ENCODE results near the gene DNASE1L2.
"Not testable (repeated sequence)": the region's sequence is repeated elsewhere in the genome, so short reads cannot be mapped to it uniquely, and the experiment has no call there.

Gene DNASE1L2

GRCh38 chr16:2267505-2267912 lies 31.3 kb downstream of the DNASE1L2 start:
- not testable (repeated sequence) for H3K9me3 ChIP-seq (replicated peaks; ENCODE audit: low read length); H3K27me3 ChIP-seq (ENCODE audit: control insufficient read depth, insufficient read depth, low read length)
- peak overlapping the region; percentile 79 for H3K4me2 ChIP-seq (ENCODE audit: low read length)
- peak overlapping the region; percentile 82 for H3K9ac ChIP-seq (ENCODE audit: low read depth, low read length)
- H3K4me1 ChIP-seq (ENCODE audit: control insufficient read depth, insufficient read depth, low read length) = peaks cover 35% of the 10 kb centered on the region
- H3K4me3 ChIP-seq (ENCODE audit: low read length) = peak overlapping the region; percentile 80
- H3K36me3 ChIP-seq (ENCODE audit: insufficient read depth, low read length) = peaks cover 28% of the 10 kb centered on the region

GRCh38 chr16:2267913-2268666 lies 31.8 kb downstream of the DNASE1L2 start, which contains the start of gene RNPS1:
RNPS1 (minus strand) TSS chr16:2268126; CDS start chr16:2264643, 3,483 bp downstream.
- Histone ChIP-seq H3K27me3 (ENCODE audit: control insufficient read depth, insufficient read depth, low read length) (no peaks in the 10 kb centered on the region), H3K9me3 (replicated peaks; ENCODE audit: low read length) (no peaks in the 10 kb centered on the region), H3K9ac (ENCODE audit: low read depth, low read length) (peak within 1 kb of the TSS; percentile 82), H3K4me3 (ENCODE audit: low read length) (peak within 1 kb of the TSS; percentile 80), H3K4me2 (ENCODE audit: low read length) (peak within 1 kb of the TSS; percentile 79), H3K36me3 (ENCODE audit: insufficient read depth, low read length) (peaks cover 22% of the 10 kb centered on the region), H3K4me1 (ENCODE audit: control insufficient read depth, insufficient read depth, low read length) (peaks cover 35% of the 10 kb centered on the region)

- Histone ChIP-seq H3K4me2 (ENCODE audit: low read length) (peak overlapping the region; percentile 79), H3K36me3 (ENCODE audit: insufficient read depth, low read length) (peaks cover 4% of the 10 kb centered on the region), H3K4me1 (ENCODE audit: control insufficient read depth, insufficient read depth, low read length) (peaks cover 19% of the 10 kb centered on the region), H3K4me3 (ENCODE audit: low read length) (no peak overlapping the region), H3K9ac (ENCODE audit: low read depth, low read length) (no peak overlapping the region), H3K27me3 (ENCODE audit: control insufficient read depth, insufficient read depth, low read length) (no peaks in the 10 kb centered on the region), H3K9me3 (replicated peaks; ENCODE audit: low read length) (no peaks in the 10 kb centered on the region)
Measured at GRCh38 chr16:2270070-2270462, 33.8 kb downstream of the DNASE1L2 start.

GRCh38 chr16:2270588-2271470 lies 34.6 kb downstream of the DNASE1L2 start:
- Histone ChIP-seq H3K9me3 (replicated peaks; ENCODE audit: low read length) (no peaks in the 10 kb centered on the region), H3K36me3 (ENCODE audit: insufficient read depth, low read length) (peaks cover under 1% of the 10 kb centered on the region), H3K4me1 (ENCODE audit: control insufficient read depth, insufficient read depth, low read length) (peaks cover 16% of the 10 kb centered on the region), H3K9ac (ENCODE audit: low read depth, low read length) (no peak overlapping the region), H3K4me3 (ENCODE audit: low read length) (no peak overlapping the region), H3K27me3 (ENCODE audit: control insufficient read depth, insufficient read depth, low read length) (no peaks in the 10 kb centered on the region), H3K4me2 (ENCODE audit: low read length) (no peak overlapping the region)

- Histone ChIP-seq H3K4me1 (ENCODE audit: control insufficient read depth, insufficient read depth, low read length) (peaks cover 10% of the 10 kb centered on the region), H3K9me3 (replicated peaks; ENCODE audit: low read length) (no peaks in the 10 kb centered on the region), H3K4me2 (ENCODE audit: low read length) (no peak overlapping the region), H3K27me3 (ENCODE audit: control insufficient read depth, insufficient read depth, low read length) (no peaks in the 10 kb centered on the region), H3K9ac (ENCODE audit: low read depth, low read length) (no peak overlapping the region), H3K36me3 (ENCODE audit: insufficient read depth, low read length) (no peaks in the 10 kb centered on the region), H3K4me3 (ENCODE audit: low read length) (no peak overlapping the region)
Measured at GRCh38 chr16:2271848-2272461, 35.7 kb downstream of the DNASE1L2 start.

GRCh38 chr16:2273484-2273883 lies 37.2 kb downstream of the DNASE1L2 start:
- no peak overlapping the region for H3K4me3 ChIP-seq (ENCODE audit: low read length)
- no peak overlapping the region for H3K9ac ChIP-seq (ENCODE audit: low read depth, low read length)
- H3K4me1 ChIP-seq (ENCODE audit: control insufficient read depth, insufficient read depth, low read length) = peaks cover 10% of the 10 kb centered on the region
- no peaks in the 10 kb centered on the region for H3K36me3 ChIP-seq (ENCODE audit: insufficient read depth, low read length)
- H3K9me3 ChIP-seq (replicated peaks; ENCODE audit: low read length) = no peaks in the 10 kb centered on the region
- H3K4me2 ChIP-seq (ENCODE audit: low read length) = no peak overlapping the region
- peaks cover 2% of the 10 kb centered on the region for H3K27me3 ChIP-seq (ENCODE audit: control insufficient read depth, insufficient read depth, low read length)

- H3K36me3 ChIP-seq (ENCODE audit: insufficient read depth, low read length) = no peaks in the 10 kb centered on the region
- H3K27me3 ChIP-seq (ENCODE audit: control insufficient read depth, insufficient read depth, low read length) = peaks cover 3% of the 10 kb centered on the region
- H3K4me1 ChIP-seq (ENCODE audit: control insufficient read depth, insufficient read depth, low read length) = peaks cover 10% of the 10 kb centered on the region
- H3K9ac ChIP-seq (ENCODE audit: low read depth, low read length) = no peak overlapping the region
- H3K4me3 ChIP-seq (ENCODE audit: low read length) = no peak overlapping the region
- no peaks in the 10 kb centered on the region for H3K9me3 ChIP-seq (replicated peaks; ENCODE audit: low read length)
- no peak overlapping the region for H3K4me2 ChIP-seq (ENCODE audit: low read length)
Measured at GRCh38 chr16:2273931-2274330, 37.7 kb downstream of the DNASE1L2 start.

- Histone ChIP-seq H3K4me3 (ENCODE audit: low read length) (no peak overlapping the region), H3K9ac (ENCODE audit: low read depth, low read length) (no peak overlapping the region), H3K4me1 (ENCODE audit: control insufficient read depth, insufficient read depth, low read length) (no peaks in the 10 kb centered on the region), H3K36me3 (ENCODE audit: insufficient read depth, low read length) (no peaks in the 10 kb centered on the region), H3K9me3 (replicated peaks; ENCODE audit: low read length) (no peaks in the 10 kb centered on the region), H3K27me3 (ENCODE audit: control insufficient read depth, insufficient read depth, low read length) (peaks cover 9% of the 10 kb centered on the region), H3K4me2 (ENCODE audit: low read length) (no peak overlapping the region)
Measured at GRCh38 chr16:2275476-2276367, 39.5 kb downstream of the DNASE1L2 start.

- Histone ChIP-seq H3K4me3 (ENCODE audit: low read length) (no peak overlapping the region), H3K27me3 (ENCODE audit: control insufficient read depth, insufficient read depth, low read length) (peaks cover 10% of the 10 kb centered on the region), H3K9me3 (replicated peaks; ENCODE audit: low read length) (no peaks in the 10 kb centered on the region), H3K4me1 (ENCODE audit: control insufficient read depth, insufficient read depth, low read length) (no peaks in the 10 kb centered on the region), H3K36me3 (ENCODE audit: insufficient read depth, low read length) (no peaks in the 10 kb centered on the region), H3K4me2 (ENCODE audit: low read length) (no peak overlapping the region), H3K9ac (ENCODE audit: low read depth, low read length) (no peak overlapping the region)
Measured at GRCh38 chr16:2276368-2277195, 40.3 kb downstream of the DNASE1L2 start.
